ENCODE measurements around the gene HAPLN1.

DNA sequence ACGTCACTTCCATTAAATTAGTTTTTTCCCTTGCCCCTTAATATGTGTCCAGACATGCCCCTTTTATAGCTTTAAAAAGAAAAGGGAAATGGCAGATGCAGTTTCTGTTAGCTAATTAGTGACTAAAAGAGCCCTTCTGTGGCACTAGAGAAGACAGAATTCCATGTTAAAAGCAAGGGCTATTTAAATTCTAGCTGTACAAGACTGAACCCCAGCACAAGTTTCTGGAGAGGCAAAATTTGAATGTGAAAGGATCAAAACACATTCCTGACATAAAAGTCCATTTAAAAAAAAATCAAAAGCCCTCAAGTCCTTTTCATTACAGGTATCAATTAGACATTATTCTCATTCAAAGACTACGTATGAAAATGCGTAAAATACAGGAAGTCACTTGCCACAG lies 78.7 kb downstream of the HAPLN1 start:
- no peak for TF ChIP-seq ZNF274 (IDR thresholded peaks at IDR 0.05; ENCODE audit: low read depth, low read length)
- no peak for TF ChIP-seq YY1 (IDR thresholded peaks at IDR 0.05; ENCODE audit: insufficient read depth, insufficient read length)
- no peak for TF ChIP-seq SUZ12 (IDR thresholded peaks at IDR 0.05; ENCODE audit: extremely low read depth, insufficient read depth, insufficient read length)
